GM19438 (cell line): ENCODE data around the gene SERP1.
"Not testable (repeated sequence)": the region's sequence is repeated elsewhere in the genome, so short reads cannot be mapped to it uniquely, and the experiment has no call there.

ENCODE experiments used
- ATAC-seq: cut with Tn5 transposase; IDR thresholded peaks from one replicate; pipeline ENCODE4 v1.9.1; 2021; ENCODE audit warnings: low read depth; ENCODE audit not compliant: unreplicated experiment

SERP1 gene

GRCh38 chr3:150540297-150540696, 6.0 kb downstream of the SERP1 start:
- ATAC-seq, result no peak

- ATAC-seq, result no peak
These were observed 7.7 kb downstream of the SERP1 start for GRCh38 chr3:150538324-150539208.

GRCh38 chr3:150535204-150535603, 11.1 kb downstream of the SERP1 start:
- no peak for ATAC-seq

- ATAC-seq, result no peak
These were observed 14.5 kb downstream of the SERP1 start for GRCh38 chr3:150531775-150532174.

- ATAC-seq, result no peak
These were observed 17.9 kb downstream of the SERP1 start for GRCh38 chr3:150528354-150528797.

GRCh38 chr3:150527464-150528255, 18.6 kb downstream of the SERP1 start:
- ATAC-seq, result no peak

GRCh38 chr3:150523538-150523937, 22.8 kb downstream of the SERP1 start:
- ATAC-seq, result no peak

- ATAC-seq, result no peak
These were observed 24.8 kb downstream of the SERP1 start for GRCh38 chr3:150521463-150521862.

- no peak for ATAC-seq
These were observed 25.9 kb downstream of the SERP1 start for GRCh38 chr3:150520408-150520807.

- ATAC-seq, result no peak
These were observed 27.3 kb downstream of the SERP1 start for GRCh38 chr3:150519026-150519425.

- ATAC-seq, result no peak
These were observed 31.1 kb downstream of the SERP1 start for GRCh38 chr3:150515210-150515609.

- ATAC-seq, result no peak
These were observed 35.0 kb downstream of the SERP1 start for GRCh38 chr3:150511122-150511821.

- ATAC-seq, result no peak
These were observed 36.5 kb downstream of the SERP1 start for GRCh38 chr3:150509780-150510179.

GRCh38 chr3:150508401-150508800, 37.9 kb downstream of the SERP1 start:
- ATAC-seq, result no peak

- ATAC-seq, result no peak
These were observed 41.8 kb downstream of the SERP1 start for GRCh38 chr3:150504483-150504882.

- ATAC-seq, result no peak
These were observed 42.7 kb downstream of the SERP1 start for GRCh38 chr3:150503402-150504099.

GRCh38 chr3:150500960-150501359, 45.3 kb downstream of the SERP1 start:
- not testable (repeated sequence) for ATAC-seq

GRCh38 chr3:150497956-150498355, 48.3 kb downstream of the SERP1 start:
- ATAC-seq, result no peak

GRCh38 chr3:150495563-150496168, 50.6 kb downstream of the SERP1 start:
- no peak for ATAC-seq

GRCh38 chr3:150495149-150495548, 51.1 kb downstream of the SERP1 start:
- ATAC-seq, result no peak
